Testis (tissue), 3 donors: ENCODE data around the gene EPHB1. TPM values are rescaled to one million over a fixed set of nuclear protein-coding genes. Genes with fewer than 3 reads are reported as not detected.

Experiments used
- DNase-seq: peaks from one replicate; pipeline ENCODE4 v3.0.0-alpha.2; 2019
- H3K27ac ChIP-seq, 2 donors: fragments of 200-600 bp; sonication (generic); one replicate each; pipeline ENCODE4 v1.5.1; 2019
- H3K27me3 ChIP-seq: fragments of 200-600 bp; sonication (generic); one replicate; pipeline ENCODE4 v1.5.1; 2019
- H3K36me3 ChIP-seq: fragments of 200-600 bp; sonication (generic); one replicate; pipeline ENCODE4 v1.5.1; 2017; ENCODE audit warnings: low read depth; ENCODE audit errors: missing control alignments
- H3K4me1 ChIP-seq: fragments of 200-600 bp; sonication (generic); one replicate; pipeline ENCODE4 v1.5.1; 2019
- H3K4me3 ChIP-seq, 2 donors: fragments of 200-600 bp; sonication (generic); one replicate each; pipeline ENCODE4 v1.5.1; 2017 to 2019
- H3K9me3 ChIP-seq: fragments of 200-600 bp; sonication (generic); one replicate; pipeline ENCODE4 v1.5.1; 2017
- CTCF ChIP-seq, 3 experiments: fragments of 450-650 bp in 2 of 3; fragments of 200-600 bp in 1 of 3; sonication (generic) in 1 of 3; IDR thresholded peaks; one replicate each; pipeline ENCODE4 v1.5.1; 2016 to 2019; ENCODE audit warnings: antibody characterized with exemption in 3 of 3, mild to moderate bottlenecking in 2 of 3, moderate library complexity in 1 of 3
- POLR2A ChIP-seq: fragments of 450-650 bp; IDR thresholded peaks from one replicate; pipeline ENCODE4 v1.6.1; 2017; ENCODE audit warnings: antibody characterized with exemption, mild to moderate bottlenecking, moderate library complexity
- WGBS, 2 donors: methylation state at CpG; one replicate each; pipeline ENCODE4 v1.1.5; 2018; 5-methylcytosine and 5-hydroxymethylcytosine counted together
- intact Hi-C: fragments of 100-400 bp; cut with DNase I; formaldehyde crosslinking; loops from one replicate; pipeline ENCODE4 v1.15.1; 2023; ENCODE audit warnings: low total_unique reads
- polyA plus RNA-seq: library from polyadenylated mRNA; stranded (reverse); fragments of 350-450 nt; fragmentation: Illumina TruSeq; extraction: RNeasy Lipid Tissue Mini Kit (QIAGEN cat#74804); gene quantifications from one replicate; pipeline ENCODE4 v1.2.3, GENCODE V29; 2014; ENCODE audit warnings: low read depth, low replicate concordance; ENCODE audit not compliant: insufficient read depth
- total RNA-seq, 2 donors: library from RNA; depleted of rRNA; stranded (reverse); fragments of >200 nt; gene quantifications; one replicate each; pipeline ENCODE4 v1.2.3, GENCODE V29; 2016

Gene EPHB1
- total and polyA plus RNA-seq, 3 donors from 2014 or later: 20.8 to 37.1 (median 31.3) TPM

DNA sequence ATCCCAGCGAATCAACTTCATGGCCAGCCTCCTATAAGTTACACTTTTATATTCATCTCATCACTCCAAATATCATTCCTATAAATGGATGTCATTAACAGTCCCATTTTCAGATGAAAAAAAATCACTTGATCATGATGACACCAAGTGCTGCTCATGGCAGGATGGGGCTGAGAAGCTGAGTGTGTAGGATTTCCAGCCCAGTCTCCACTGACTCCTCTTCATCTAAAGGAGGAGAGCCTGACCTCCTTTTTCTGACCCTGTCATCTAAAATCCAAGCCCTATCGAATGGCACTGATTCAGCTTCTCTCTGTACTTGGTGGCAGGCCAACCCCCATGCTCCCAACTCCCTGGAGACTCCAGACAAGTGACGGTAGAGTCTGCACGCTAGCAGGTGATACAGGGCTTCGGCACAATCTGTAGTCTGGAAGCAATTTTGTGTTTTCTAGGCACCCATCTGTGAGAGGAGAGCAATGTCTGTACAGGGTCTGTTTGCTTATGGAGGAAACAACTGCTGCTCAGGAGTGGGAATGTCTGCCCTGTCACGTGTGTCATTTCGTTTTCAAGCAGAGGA is 103.2 kb downstream of the EPHB1 start:
- intact Hi-C loops: no loop called here
- Histone ChIP-seq H3K27me3 (no peaks in the 10 kb centered on the region), H3K27ac (no peak overlapping the region), H3K4me3 (no peak overlapping the region), H3K36me3 (no peaks in the 10 kb centered on the region), H3K9me3 (no peaks in the 10 kb centered on the region), H3K4me1 (no peaks in the 10 kb centered on the region)
- WGBS, 2 donors: 64 to 76% methylated on average over 5 to 7 of the region's 7 CpGs
- no peak for TF ChIP-seq CTCF (IDR thresholded peaks at IDR 0.05)
- TF ChIP-seq POLR2A: no peak
- no peak for DNase-seq

DNA sequence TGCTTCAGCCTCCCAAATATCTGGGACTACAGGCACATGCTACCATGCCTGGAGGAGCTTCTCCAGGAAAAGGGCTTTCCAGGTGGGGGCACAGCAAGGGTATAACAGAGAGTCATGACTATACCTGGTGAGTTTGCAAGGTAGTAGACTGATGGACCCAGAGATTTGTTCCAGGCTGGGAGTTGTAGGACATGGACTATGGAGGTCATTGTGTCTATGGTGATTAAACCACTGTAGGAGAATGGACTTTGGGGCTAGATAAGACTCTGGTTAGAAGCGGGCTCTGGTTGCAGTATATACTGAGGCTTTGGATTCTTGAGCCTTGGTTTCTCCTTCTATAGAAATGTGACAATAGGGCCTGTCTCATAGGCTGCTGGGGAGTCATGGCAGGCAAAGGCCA is 104.7 kb downstream of the EPHB1 start:
- TF ChIP-seq POLR2A (no peak), CTCF (IDR thresholded peaks at IDR 0.05) (no peak)
- H3K4me1 ChIP-seq: no peaks in the 10 kb centered on the region
- no peak for DNase-seq
- no peaks in the 10 kb centered on the region for H3K36me3 ChIP-seq
- intact Hi-C loops: no loop called here
- H3K27me3 ChIP-seq: no peaks in the 10 kb centered on the region
- H3K4me3 ChIP-seq: no peak overlapping the region
- H3K9me3 ChIP-seq: no peaks in the 10 kb centered on the region
- H3K27ac ChIP-seq: no peak overlapping the region
- WGBS, 2 donors: 100% methylated on average over 1 of the region's 1 CpG; no CpG with 5 or more reads in 1 of the 2 donors

DNA sequence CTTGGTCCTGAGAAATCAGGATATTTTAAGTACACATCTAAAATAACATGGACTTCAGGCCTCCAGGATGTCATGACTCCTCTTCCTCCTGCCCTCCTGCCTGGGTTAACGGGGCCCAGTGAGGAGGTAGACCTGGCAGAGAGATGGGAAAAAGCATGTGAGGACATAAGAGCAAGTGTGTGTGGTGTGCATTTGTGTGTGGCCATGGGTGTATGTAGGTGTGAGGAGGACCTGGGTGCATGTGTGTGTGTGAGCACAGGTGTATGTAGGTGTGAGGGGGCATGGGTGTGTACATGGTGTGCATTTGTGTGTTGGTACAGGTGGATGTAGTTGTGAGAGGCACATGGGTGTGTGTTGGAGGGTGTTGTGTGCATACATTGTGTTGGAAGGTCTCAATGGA is 105.4 kb downstream of the EPHB1 start:
- no peaks in the 10 kb centered on the region for H3K4me1 ChIP-seq
- H3K27ac ChIP-seq: no peak overlapping the region
- TF ChIP-seq POLR2A: no peak
- TF ChIP-seq CTCF (IDR thresholded peaks at IDR 0.05): no peak
- H3K27me3 ChIP-seq: no peaks in the 10 kb centered on the region
- intact Hi-C loops: no loop called here
- H3K36me3 ChIP-seq: no peaks in the 10 kb centered on the region
- no peaks in the 10 kb centered on the region for H3K9me3 ChIP-seq
- WGBS, 2 donors: 92 to 100% methylated on average over 1 of the region's 1 CpG
- no peak overlapping the region for H3K4me3 ChIP-seq
- DNase-seq: no peak

- TF ChIP-seq POLR2A (no peak), CTCF (IDR thresholded peaks at IDR 0.05) (no peak)
- intact Hi-C loops: no loop called here
- 82 to 88% methylated on average over 2 of the region's 2 CpGs for WGBS, 2 donors
Measured at GRCh38 chr3:134901461-134901860, 106.4 kb downstream of the EPHB1 start.

DNA sequence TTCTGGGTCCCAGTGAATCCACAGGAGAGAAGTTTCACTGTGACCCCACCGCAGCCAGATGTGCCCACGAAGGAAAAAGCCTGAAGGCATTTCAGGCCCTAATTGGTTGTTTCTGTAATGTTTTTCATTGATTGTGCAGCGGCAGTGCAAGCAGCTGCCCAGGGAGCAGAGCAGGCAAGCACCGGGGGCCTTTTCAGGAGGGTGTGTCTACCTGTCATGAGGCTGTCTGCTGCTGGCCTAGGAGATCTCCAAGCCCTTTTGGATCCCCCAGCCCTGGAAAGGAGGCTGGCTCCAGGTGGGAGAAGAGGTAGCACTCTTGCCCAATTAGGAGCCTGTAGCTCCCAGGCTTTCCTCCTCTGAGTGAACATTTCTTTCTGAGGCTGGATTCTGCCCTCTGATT is 108.8 kb downstream of the EPHB1 start:
- TF ChIP-seq POLR2A (no peak), CTCF (IDR thresholded peaks at IDR 0.05) (no peak)
- no peak for DNase-seq
- no peaks in the 10 kb centered on the region for H3K4me1 ChIP-seq
- H3K27me3 ChIP-seq: no peaks in the 10 kb centered on the region
- WGBS, 2 donors: 67 to 68% methylated on average over 4 of the region's 4 CpGs
- no peak overlapping the region for H3K27ac ChIP-seq
- intact Hi-C loops: no loop called here
- H3K4me3 ChIP-seq: no peak overlapping the region
- no peaks in the 10 kb centered on the region for H3K9me3 ChIP-seq
- H3K36me3 ChIP-seq: no peaks in the 10 kb centered on the region

More at GRCh38 chr3:134901461-134901860, 106.4 kb downstream of the EPHB1 start:
- DNase-seq: no peak
- H3K4me3 ChIP-seq: no peak overlapping the region
- H3K36me3 ChIP-seq: no peaks in the 10 kb centered on the region
- H3K9me3 ChIP-seq: no peaks in the 10 kb centered on the region
- no peak overlapping the region for H3K27ac ChIP-seq
- no peaks in the 10 kb centered on the region for H3K27me3 ChIP-seq
- no peaks in the 10 kb centered on the region for H3K4me1 ChIP-seq
